Endothelial cell of umbilical vein (primary cell): ENCODE results near the gene TRIM13. TPM values are rescaled to one million over a fixed set of nuclear protein-coding genes. Genes with fewer than 3 reads are reported as not detected.
A peak's percentile ranks its signal among the peaks of the same experiment; 100 is the strongest.

Experiments
- BruUV-seq: library from RNA; stranded (reverse); fragments of 400-500 nt; replicated peaks from 2 replicates; lab custom pipeline; 2021; lab: Mats Ljungman, UMichigan
- CTCF ChIA-PET: fragments of 300-600, 350-600 bp; sonication (Branson Sonifier 250); formaldehyde crosslinking; loops from one replicate; lab custom pipeline; 2021; ENCODE audit warnings: antibody characterized with exemption, inconsistent platforms; lab: Charles Lee
- POLR2A ChIA-PET: fragments of 300-600, 350-600 bp; sonication (Branson Sonifier 250); formaldehyde crosslinking; loops from one replicate; lab custom pipeline; 2021; ENCODE audit warnings: antibody characterized with exemption, inconsistent platforms; lab: Charles Lee
- DNase-seq: peaks from one replicate; pipeline ENCODE4 v3.0.0-alpha.2; 2011; ENCODE audit warnings: low read depth, low spot score
- FAIRE-seq: peaks from 2 replicates; lab custom pipeline; 2011; peaks lifted over from hg19 to GRCh38; lab: Jason Lieb, UNC
- H2AFZ ChIP-seq: 2 replicates; pipeline ENCODE4 v1.6.0; 2012; ENCODE audit warnings: low read depth, low read length, control low read depth, inconsistent platforms
- H3K27ac ChIP-seq: 2 replicates; pipeline ENCODE4 v1.5.1; 2011; ENCODE audit warnings: low read depth, mild to moderate bottlenecking, control low read depth, low read length, moderate library complexity; ENCODE audit not compliant: insufficient read depth
- H3K27me3 ChIP-seq, 2 experiments: 2 replicates each; pipeline versions ENCODE4 v1.6.0 to v1.6.1; 2011; ENCODE audit warnings: low read length in 2 of 2, mixed read lengths in 1 of 2; ENCODE audit not compliant: control insufficient read depth in 2 of 2, insufficient read depth in 2 of 2
- H3K36me3 ChIP-seq, 2 experiments: 2 replicates in 1 of 2; 3 replicates in 1 of 2; pipeline ENCODE4 v1.5.1; 2011; ENCODE audit warnings: low read length in 2 of 2, mild to moderate bottlenecking in 1 of 2, moderate library complexity in 1 of 2; ENCODE audit not compliant: control insufficient read depth in 2 of 2, insufficient read depth in 2 of 2; ENCODE audit errors: extremely low read depth in 1 of 2
- H3K4me1 ChIP-seq: 3 replicates; pipeline ENCODE4 v1.5.1; 2011; ENCODE audit warnings: mild to moderate bottlenecking, low read length; ENCODE audit not compliant: control insufficient read depth, insufficient read depth; ENCODE audit errors: extremely low read depth
- H3K4me2 ChIP-seq: 2 replicates; pipeline ENCODE4 v1.6.1; 2011; ENCODE audit warnings: low read length, control low read depth, mixed read lengths; ENCODE audit not compliant: insufficient read depth
- H3K4me3 ChIP-seq, 3 experiments: fragments of 200-600 bp in 1 of 3; sonication (generic), shearing (Covaris generic) in 1 of 3; replicated peaks in 1 of 3; 2 replicates each; pipeline ENCODE4 v1.5.1; 2011 to 2016; ENCODE audit warnings: control low read depth in 3 of 3, low read length in 3 of 3, mild to moderate bottlenecking in 2 of 3, inconsistent platforms in 1 of 3, low read depth in 1 of 3, moderate library complexity in 1 of 3; ENCODE audit not compliant: insufficient read depth in 1 of 3
- H3K79me2 ChIP-seq: 2 replicates; pipeline ENCODE4 v1.6.0; 2012; ENCODE audit warnings: low read length, inconsistent platforms; ENCODE audit not compliant: control insufficient read depth, insufficient read depth
- H3K9ac ChIP-seq: replicated peaks from 2 replicates; pipeline ENCODE3; 2011; ENCODE audit warnings: low read length, control low read depth; ENCODE audit not compliant: insufficient read depth; ENCODE audit errors: extremely low read depth
- H3K9me1 ChIP-seq: replicated peaks from 3 replicates; pipeline ENCODE4 v1.6.0; 2011; ENCODE audit warnings: mild to moderate bottlenecking, low read length; ENCODE audit not compliant: control insufficient read depth, insufficient read depth; ENCODE audit errors: extremely low read depth
- H3K9me3 ChIP-seq: replicated peaks from 2 replicates; pipeline ENCODE4 v1.5.1; 2012; ENCODE audit warnings: low read length, inconsistent platforms; ENCODE audit not compliant: control insufficient read depth, insufficient read depth
- H4K20me1 ChIP-seq: replicated peaks from 2 replicates; pipeline ENCODE3; 2011; ENCODE audit warnings: mild to moderate bottlenecking, low read length; ENCODE audit not compliant: control insufficient read depth, insufficient read depth; ENCODE audit errors: extremely low read depth
- EZH2 ChIP-seq: IDR thresholded peaks from 2 replicates; pipeline ENCODE4 v1.6.1; 2012; ENCODE audit warnings: borderline replicate concordance, low read depth, mild to moderate bottlenecking, moderate library complexity, low read length, inconsistent platforms; ENCODE audit not compliant: severe bottlenecking
- FOS ChIP-seq: IDR thresholded peaks from 2 replicates; pipeline ENCODE4 v1.6.1; 2011; ENCODE audit warnings: mild to moderate bottlenecking, low read length, moderate library complexity, borderline replicate concordance; ENCODE audit not compliant: insufficient read depth
- GATA2 ChIP-seq: IDR thresholded peaks from 2 replicates; pipeline ENCODE4 v1.7.0; 2011; ENCODE audit warnings: low read depth, mild to moderate bottlenecking, moderate library complexity, mixed read lengths, low read length; ENCODE audit not compliant: insufficient read length, insufficient read depth
- JUN ChIP-seq: IDR thresholded peaks from 2 replicates; pipeline ENCODE4 v1.6.1; 2011; ENCODE audit warnings: borderline replicate concordance, low read depth; ENCODE audit not compliant: insufficient read length, insufficient read depth
- MYC ChIP-seq: IDR thresholded peaks from one replicate; pipeline ENCODE4 v1.6.1; 2011; ENCODE audit warnings: mild to moderate bottlenecking, low read depth, low read length
- POLR2A ChIP-seq: IDR thresholded peaks from 2 replicates; pipeline ENCODE4 v1.6.1; 2012; ENCODE audit warnings: low read depth, mild to moderate bottlenecking, control low read depth, low read length
- POLR2AphosphoS5 ChIP-seq: IDR thresholded peaks from 2 replicates; pipeline ENCODE4 v1.6.1; 2012; ENCODE audit warnings: low read depth, mild to moderate bottlenecking, control low read depth, low read length, moderate library complexity; ENCODE audit not compliant: insufficient read depth
- dilution Hi-C: fragments of 300-500 bp; cut with MboI; formaldehyde crosslinking; loops from one replicate; pipeline ENCODE4 v1.15.0; 2019; ENCODE audit warnings: low sequenced_read_pairs; ENCODE audit not compliant: extremely low pct_ligation_motif_present
- intact Hi-C: fragments of 100-400 bp; cut with micrococcal nuclease; formaldehyde crosslinking; loops from one replicate; pipeline ENCODE4 v1.10.0; 2022
- microRNA counts: library from miRNA; unstranded; fragments of <30 nt; microRNA quantifications from one replicate; lab custom pipeline; 2016
- microRNA-seq: library from miRNA; unstranded; fragments of <30 nt; microRNA quantifications from one replicate; pipeline ENCODE4 v1.2.0, GENCODE V29; 2021; ENCODE audit warnings: borderline number of aligned reads, borderline replicate concordance
- polyA plus RNA-seq, 4 experiments: library from polyadenylated mRNA; depleted of rRNA in 3 of 4; stranded (reverse) in 3 of 4; unstranded in 1 of 4; fragments of >200 nt; gene quantifications; 2 replicates each; pipeline versions ENCODE4 v1.2.1 to v1.2.3, GENCODE V29; 2011 to 2012; ENCODE audit warnings: missing spikeins in 1 of 4
- small RNA-seq: library from RNA; depleted of rRNA; stranded (forward); fragments of <200 nt; gene quantifications from one replicate; pipeline ENCODE3, GENCODE V24; 2012; ENCODE audit warnings: low replicate concordance, low read depth; ENCODE audit not compliant: insufficient read depth, insufficient read length
- total RNA-seq: library from RNA; stranded (reverse); gene quantifications from 2 replicates; pipeline ENCODE4 v1.2.3, GENCODE V29; 2021
- TF ChIP-seq, protein P1 (sequence below): IDR thresholded peaks from 2 replicates; pipeline ENCODE4 v1.6.1; 2011; ENCODE audit not compliant: insufficient read depth, insufficient read length
- TF ChIP-seq, protein P2 (sequence below), 2 donors: IDR thresholded peaks; 1 replicate in 1 of 2; 2 replicates in 1 of 2; pipeline ENCODE4 v1.5.1; 2011; ENCODE audit warnings: low read length in 2 of 2, mild to moderate bottlenecking in 2 of 2, moderate library complexity in 2 of 2, control low read depth in 1 of 2, inconsistent platforms in 1 of 2, low read depth in 1 of 2; ENCODE audit not compliant: insufficient read depth in 1 of 2; ENCODE audit errors: extremely low read depth in 1 of 2

The TRIM13 gene
- total and polyA plus RNA-seq, 2 donors (not counting 3 experiments of a cell fraction or from before 2014, with no cell fraction given): 12.5 to 28.2 TPM

DNA sequence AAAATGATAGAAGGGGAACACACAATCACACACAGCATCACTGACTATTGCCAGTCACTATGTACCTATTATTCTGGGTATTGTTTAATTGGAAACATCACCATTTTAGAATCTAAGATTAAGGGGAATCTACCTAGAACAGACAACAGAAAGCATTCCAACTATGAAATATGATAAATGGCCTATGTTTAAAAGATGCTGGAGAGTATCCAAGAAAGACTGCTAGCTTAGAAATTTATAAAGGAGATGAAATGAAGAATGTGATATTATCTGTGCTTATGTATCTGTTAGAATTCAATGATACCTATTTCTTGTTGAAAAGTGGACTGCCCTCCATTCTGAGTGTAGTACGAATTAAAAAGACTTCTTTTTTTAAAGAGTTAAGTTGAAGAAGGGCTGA, 68.9 kb downstream of the TRIM13 start:
- Histone ChIP-seq H3K9ac (no peak overlapping the region), H2AFZ (no peak overlapping the region), H3K4me3 (no peak overlapping the region), H3K9me3 (no peaks in the 10 kb centered on the region), H3K27ac (no peak overlapping the region), H3K9me1 (no peaks in the 10 kb centered on the region), H4K20me1 (no peaks in the 10 kb centered on the region), H3K79me2 (peaks cover 81% of the 10 kb centered on the region), H3K4me1 (no peaks in the 10 kb centered on the region), H3K4me2 (no peak overlapping the region), H3K27me3 (no peaks in the 10 kb centered on the region), H3K36me3 (peaks cover 3 to 15% of the 10 kb centered on the region in 2 experiments)
- dilution Hi-C loops: no loop called here
- ChIA-PET CTCF (no interaction called here), POLR2A (no interaction called here)
- no peak for DNase-seq
- TF ChIP-seq MYC (no peak), JUN (no peak), FOS (no peak), GATA2 (no peak), POLR2AphosphoS5 (no peak), EZH2 (no peak), POLR2A (no peak)
- TF ChIP-seq, protein P1, sequence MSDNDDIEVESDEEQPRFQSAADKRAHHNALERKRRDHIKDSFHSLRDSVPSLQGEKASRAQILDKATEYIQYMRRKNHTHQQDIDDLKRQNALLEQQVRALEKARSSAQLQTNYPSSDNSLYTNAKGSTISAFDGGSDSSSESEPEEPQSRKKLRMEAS: no peak
- TF ChIP-seq, protein P2, sequence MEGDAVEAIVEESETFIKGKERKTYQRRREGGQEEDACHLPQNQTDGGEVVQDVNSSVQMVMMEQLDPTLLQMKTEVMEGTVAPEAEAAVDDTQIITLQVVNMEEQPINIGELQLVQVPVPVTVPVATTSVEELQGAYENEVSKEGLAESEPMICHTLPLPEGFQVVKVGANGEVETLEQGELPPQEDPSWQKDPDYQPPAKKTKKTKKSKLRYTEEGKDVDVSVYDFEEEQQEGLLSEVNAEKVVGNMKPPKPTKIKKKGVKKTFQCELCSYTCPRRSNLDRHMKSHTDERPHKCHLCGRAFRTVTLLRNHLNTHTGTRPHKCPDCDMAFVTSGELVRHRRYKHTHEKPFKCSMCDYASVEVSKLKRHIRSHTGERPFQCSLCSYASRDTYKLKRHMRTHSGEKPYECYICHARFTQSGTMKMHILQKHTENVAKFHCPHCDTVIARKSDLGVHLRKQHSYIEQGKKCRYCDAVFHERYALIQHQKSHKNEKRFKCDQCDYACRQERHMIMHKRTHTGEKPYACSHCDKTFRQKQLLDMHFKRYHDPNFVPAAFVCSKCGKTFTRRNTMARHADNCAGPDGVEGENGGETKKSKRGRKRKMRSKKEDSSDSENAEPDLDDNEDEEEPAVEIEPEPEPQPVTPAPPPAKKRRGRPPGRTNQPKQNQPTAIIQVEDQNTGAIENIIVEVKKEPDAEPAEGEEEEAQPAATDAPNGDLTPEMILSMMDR (IDR thresholded peaks at IDR 0.05; ENCODE audit: extremely low read depth in 1 of 2, insufficient read depth in 1 of 2, low read depth in 1 of 2, low read length in 2 of 2): no peak
- intact Hi-C loops: no loop called here
- BruUV-seq: no TSS peak
- FAIRE-seq: no peak

MicroRNAs encoded within 50 kb of the gene (microRNA counts, 767-probe panel; counts per million panel counts)
- microRNA hsa-miR-15a-5p (lab: Ali Mortazavi, UCI) (723 counts per million, percentile 96 among the panel's probes with 10 or more counts), microRNA hsa-miR-16-5p (lab: Ali Mortazavi, UCI) (723 counts per million, percentile 96 among the panel's probes with 10 or more counts)

Small RNA genes lying within 50 kb of the gene (microRNA-seq; reads per million reads assigned to microRNA genes)
- gene MIR15A (1,336 reads per million, percentile 85 among the genes with 10 or more reads in this experiment), gene MIR16-1 (210 reads per million, percentile 67 among the genes with 10 or more reads in this experiment), gene MIR3613 (34.6 reads per million, percentile 42 among the genes with 10 or more reads in this experiment)

Small RNA genes lying within 50 kb of the gene (small RNA-seq; reads per million reads assigned to genes)
- gene MIR16-1 (16.6 reads per million, percentile 75 among the genes with 10 or more reads in this experiment), gene MIR3613 (5.9 reads per million, percentile 44 among the genes with 10 or more reads in this experiment), gene RF02105 (not detected), gene RF02106 (not detected), gene RF02107 (not detected), gene RF02108 (not detected)

Other genes with a start within 250 kb of the TRIM13 start
- gene KPNA3, start 204.4 kb upstream of the TRIM13 start, total RNA-seq: 56.2 and 60.4 TPM in 2 replicates
- 15.9 and 19.6 TPM in 2 replicates for gene KPNA3, start 204.4 kb upstream of the TRIM13 start, polyA plus RNA-seq
- 7.0 and 7.5 TPM in 2 replicates for gene SPRYD7, start 60.7 kb upstream of the TRIM13 start, total RNA-seq
- 2.3 and 2.9 TPM in 2 replicates for gene SPRYD7, start 60.7 kb upstream of the TRIM13 start, polyA plus RNA-seq
- gene KCNRG, start 18.4 kb downstream of the TRIM13 start, total RNA-seq: 0.83 and 0.86 TPM in 2 replicates
- 1.2 and 1.3 TPM in 2 replicates for gene KCNRG, start 18.4 kb downstream of the TRIM13 start, polyA plus RNA-seq